D721Med (cell line): Measurements from ENCODE around the gene TMEFF1.

Experiments
- DNase-seq: peaks from one replicate; pipeline ENCODE4 v3.0.0; 2011; ENCODE audit warnings: low spot score; ENCODE audit not compliant: insufficient read length
- FAIRE-seq: peaks from 2 replicates; lab custom pipeline; 2011; peaks lifted over from hg19 to GRCh38; lab: Jason Lieb, UNC
- CTCF ChIP-seq: IDR thresholded peaks from 2 replicates; pipeline ENCODE4 v1.5.1; 2012; ENCODE audit warnings: mild to moderate bottlenecking, control low read depth; ENCODE audit not compliant: insufficient read depth; ENCODE audit errors: missing control alignments

The TMEFF1 gene

GRCh38 chr9:100449420-100449819, 23.5 kb upstream of the TMEFF1 start:
- DNase-seq (no peak), FAIRE-seq (no peak)
- TF ChIP-seq CTCF, result no peak

- TF ChIP-seq CTCF, result no peak
- DNase-seq (no peak), FAIRE-seq (no peak)
Observed at GRCh38 chr9:100452894-100453293, 20.1 kb upstream of the TMEFF1 start.

- DNase-seq, result no peak
- no peak for TF ChIP-seq CTCF
- FAIRE-seq, result no peak
Observed at GRCh38 chr9:100455470-100455869, 17.5 kb upstream of the TMEFF1 start.

- no peak for TF ChIP-seq CTCF
- FAIRE-seq (no peak), DNase-seq (no peak)
Observed at GRCh38 chr9:100457517-100457916, 15.4 kb upstream of the TMEFF1 start.

- FAIRE-seq, result no peak
- no peak for DNase-seq
- TF ChIP-seq CTCF, result no peak
Observed at GRCh38 chr9:100459963-100460362, 13.0 kb upstream of the TMEFF1 start.

GRCh38 chr9:100465274-100465673, 7.7 kb upstream of the TMEFF1 start:
- DNase-seq (no peak), FAIRE-seq (no peak)
- no peak for TF ChIP-seq CTCF

GRCh38 chr9:100465761-100466160, 7.2 kb upstream of the TMEFF1 start:
- no peak for TF ChIP-seq CTCF
- DNase-seq (no peak), FAIRE-seq (no peak)
